Upper lobe of right lung (tissue), 1 donor: ENCODE data around the gene AGBL1. TPM values are rescaled to one million over a fixed set of nuclear protein-coding genes. Genes with fewer than 3 reads are reported as not detected.

Experiments used
- ATAC-seq: fragments of 200-7000 bp; cut with Tn5 transposase; one replicate; pipeline ENCODE4 v1.9.1; 2020; ENCODE audit warnings: mild to moderate bottlenecking, moderate library complexity
- DNase-seq: peaks from one replicate; pipeline ENCODE4 v3.0.0-alpha.2; 2020
- H3K27ac ChIP-seq: fragments of 200-600 bp; one replicate; pipeline ENCODE4 v1.8.0; 2022
- H3K27me3 ChIP-seq: fragments of 200-600 bp; one replicate; pipeline ENCODE4 v1.8.0; 2022; ENCODE audit warnings: mild to moderate bottlenecking
- H3K36me3 ChIP-seq: fragments of 200-600 bp; one replicate; pipeline ENCODE4 v1.8.0; 2022
- H3K4me1 ChIP-seq: fragments of 200-600 bp; one replicate; pipeline ENCODE4 v1.8.0; 2022
- H3K4me3 ChIP-seq: fragments of 200-600 bp; one replicate; pipeline ENCODE4 v1.8.0; 2022; ENCODE audit warnings: mild to moderate bottlenecking
- H3K9me3 ChIP-seq: fragments of 200-600 bp; one replicate; pipeline ENCODE4 v1.8.0; 2022
- intact Hi-C: fragments of 100-400 bp; cut with DNase I; formaldehyde crosslinking; loops from one replicate; pipeline ENCODE4 v1.11.0; 2022
- total RNA-seq: library from RNA; stranded (reverse); fragmentation: NEBNext Ultra II Directional; extraction: Animal tissue kit (Norgen Biotek cat#: 25700); gene quantifications from one replicate; pipeline ENCODE4 v1.2.1, GENCODE V29; 2021
- TF ChIP-seq, protein P1 (sequence below): fragments of 200-600 bp; IDR thresholded peaks from one replicate; pipeline ENCODE4 v1.8.0; 2022; ENCODE audit warnings: antibody characterized with exemption
- donor health status: DM: no; HTN: yes; CAD: no; lungs with severe emphysema.

Gene AGBL1
- total RNA-seq, 1 donor from 2014 or later = 6.5 TPM

DNA sequence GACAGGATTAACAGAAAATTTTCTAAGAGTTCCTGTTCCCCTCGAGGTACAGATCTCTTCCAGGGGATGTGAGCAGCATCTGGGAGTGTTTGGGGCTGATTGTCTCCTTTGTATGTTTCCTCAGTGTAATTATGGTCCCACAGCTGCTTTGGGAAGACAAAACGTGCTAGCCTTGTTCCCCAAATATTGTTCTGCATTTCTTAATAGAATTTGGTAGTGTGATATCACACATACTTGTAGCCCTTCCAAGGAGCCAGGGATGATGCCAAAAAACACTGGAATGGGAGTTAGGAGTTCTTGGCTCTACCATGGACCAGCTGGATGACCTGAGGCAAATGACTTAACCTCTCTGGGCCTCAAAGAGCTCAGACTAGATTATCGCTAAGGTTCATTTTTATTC, 19.0 kb upstream of the AGBL1 start:
- ATAC-seq (no peak), DNase-seq (no peak)
- Histone ChIP-seq H3K27ac (no peak overlapping the region), H3K4me1 (no peaks in the 10 kb centered on the region), H3K4me3 (no peak overlapping the region), H3K36me3 (no peaks in the 10 kb centered on the region), H3K9me3 (no peaks in the 10 kb centered on the region), H3K27me3 (no peaks in the 10 kb centered on the region)
- intact Hi-C loops = no loop called here
- TF ChIP-seq, protein P1, sequence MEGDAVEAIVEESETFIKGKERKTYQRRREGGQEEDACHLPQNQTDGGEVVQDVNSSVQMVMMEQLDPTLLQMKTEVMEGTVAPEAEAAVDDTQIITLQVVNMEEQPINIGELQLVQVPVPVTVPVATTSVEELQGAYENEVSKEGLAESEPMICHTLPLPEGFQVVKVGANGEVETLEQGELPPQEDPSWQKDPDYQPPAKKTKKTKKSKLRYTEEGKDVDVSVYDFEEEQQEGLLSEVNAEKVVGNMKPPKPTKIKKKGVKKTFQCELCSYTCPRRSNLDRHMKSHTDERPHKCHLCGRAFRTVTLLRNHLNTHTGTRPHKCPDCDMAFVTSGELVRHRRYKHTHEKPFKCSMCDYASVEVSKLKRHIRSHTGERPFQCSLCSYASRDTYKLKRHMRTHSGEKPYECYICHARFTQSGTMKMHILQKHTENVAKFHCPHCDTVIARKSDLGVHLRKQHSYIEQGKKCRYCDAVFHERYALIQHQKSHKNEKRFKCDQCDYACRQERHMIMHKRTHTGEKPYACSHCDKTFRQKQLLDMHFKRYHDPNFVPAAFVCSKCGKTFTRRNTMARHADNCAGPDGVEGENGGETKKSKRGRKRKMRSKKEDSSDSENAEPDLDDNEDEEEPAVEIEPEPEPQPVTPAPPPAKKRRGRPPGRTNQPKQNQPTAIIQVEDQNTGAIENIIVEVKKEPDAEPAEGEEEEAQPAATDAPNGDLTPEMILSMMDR = no peak

DNA sequence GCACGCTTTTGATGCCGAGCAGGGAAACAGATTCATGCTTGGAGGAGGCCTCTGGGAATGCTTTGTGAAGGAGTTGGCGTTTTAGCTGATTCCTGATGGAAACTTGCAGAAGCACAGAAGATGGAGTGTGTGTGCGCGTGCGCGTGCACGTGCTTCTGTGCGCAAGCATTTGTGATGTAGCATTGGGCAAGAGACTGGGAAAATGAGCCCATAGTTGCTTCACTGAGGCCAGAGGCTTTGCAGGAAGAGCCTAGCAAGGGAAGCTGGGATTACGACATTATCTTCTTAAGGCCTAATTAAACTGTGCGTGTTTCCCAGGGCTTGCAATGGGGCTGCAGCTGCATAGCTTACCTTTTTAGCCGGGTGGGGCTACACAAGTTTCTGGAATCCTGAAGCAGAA, 18.1 kb upstream of the AGBL1 start:
- no peak for DNase-seq
- Histone ChIP-seq H3K27me3 (no peaks in the 10 kb centered on the region), H3K4me3 (no peak overlapping the region), H3K4me1 (no peaks in the 10 kb centered on the region), H3K36me3 (no peaks in the 10 kb centered on the region), H3K27ac (no peak overlapping the region), H3K9me3 (no peaks in the 10 kb centered on the region)
- intact Hi-C loops = no loop called here
- no peak for ATAC-seq
- TF ChIP-seq, protein P1 = no peak

DNA sequence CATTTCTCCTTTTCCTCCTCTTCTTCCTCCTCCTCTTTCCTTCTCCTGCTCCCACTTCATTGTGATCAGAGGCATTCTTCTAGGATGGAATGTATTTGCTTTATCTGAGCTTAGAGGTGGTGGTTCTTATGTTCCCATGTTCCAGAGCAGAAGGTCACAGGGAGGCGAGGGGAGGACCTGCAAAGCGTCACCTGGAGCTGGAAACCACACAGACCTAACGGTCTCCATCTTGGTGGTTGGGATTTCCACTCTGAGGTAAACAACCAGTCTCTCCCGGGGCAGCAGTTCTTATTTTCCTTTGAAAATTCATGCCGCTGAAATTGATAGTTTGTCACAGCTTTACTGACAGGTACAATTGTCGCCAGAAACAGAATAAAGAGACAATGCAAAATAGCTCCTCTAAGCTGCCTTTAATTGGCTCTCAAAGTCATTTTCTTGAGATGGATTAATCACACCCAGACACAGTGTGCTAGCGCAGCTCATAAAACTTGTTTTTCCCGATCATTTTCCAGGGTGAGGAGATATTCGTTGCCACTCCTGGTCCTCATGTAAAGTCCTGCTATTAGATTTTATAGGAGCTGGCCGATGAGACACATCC, 16.9 kb upstream of the AGBL1 start:
- no peaks in the 10 kb centered on the region for H3K36me3 ChIP-seq
- no peak overlapping the region for H3K27ac ChIP-seq
- DNase-seq (no peak), ATAC-seq (no peak)
- intact Hi-C loops = no loop called here
- TF ChIP-seq, protein P1 = no peak
- no peak overlapping the region for H3K4me3 ChIP-seq
- H3K9me3 ChIP-seq = no peaks in the 10 kb centered on the region
- H3K4me1 ChIP-seq = no peaks in the 10 kb centered on the region
- no peaks in the 10 kb centered on the region for H3K27me3 ChIP-seq

DNA sequence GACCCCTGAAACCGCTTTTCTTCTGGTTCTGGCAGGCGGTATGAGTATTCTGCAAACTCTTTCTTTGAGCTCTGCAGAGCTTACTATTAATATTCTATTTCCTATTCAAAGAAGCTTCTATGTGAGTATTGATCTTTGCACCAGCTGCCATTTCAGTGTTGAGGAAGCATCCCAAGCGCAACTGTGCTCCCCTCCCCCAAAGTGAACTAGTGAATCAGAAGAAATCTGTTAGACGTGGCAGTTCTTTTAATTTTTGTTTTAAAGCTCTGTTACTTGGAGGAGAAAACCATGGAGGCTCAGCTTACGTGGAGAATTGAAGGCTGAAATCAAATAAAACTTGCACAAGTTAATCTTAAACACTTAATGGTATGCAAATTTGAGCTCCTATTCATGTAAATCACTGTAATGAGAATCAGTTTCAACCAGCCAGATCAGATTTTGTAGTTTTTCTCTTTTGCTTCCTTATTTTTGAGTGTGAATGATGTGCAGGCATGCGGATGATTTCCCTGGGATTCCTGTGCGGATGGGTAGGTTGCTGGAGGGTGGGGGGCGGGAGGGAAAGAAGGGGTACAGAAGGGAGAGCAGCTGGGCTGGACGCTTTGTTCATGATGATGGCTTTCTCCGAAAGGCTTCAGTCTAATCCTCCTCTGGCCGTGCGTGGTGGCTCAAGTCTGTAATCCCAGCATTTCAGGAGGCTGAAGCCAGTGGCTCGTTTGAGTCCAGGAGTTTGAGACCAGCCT, 16.1 kb upstream of the AGBL1 start:
- ATAC-seq = no peak
- intact Hi-C loops = no loop called here
- no peak for DNase-seq
- Histone ChIP-seq H3K27me3 (no peaks in the 10 kb centered on the region), H3K36me3 (no peaks in the 10 kb centered on the region), H3K4me1 (no peaks in the 10 kb centered on the region), H3K9me3 (no peaks in the 10 kb centered on the region), H3K4me3 (no peak overlapping the region), H3K27ac (no peak overlapping the region)
- TF ChIP-seq, protein P1 = no peak

DNA sequence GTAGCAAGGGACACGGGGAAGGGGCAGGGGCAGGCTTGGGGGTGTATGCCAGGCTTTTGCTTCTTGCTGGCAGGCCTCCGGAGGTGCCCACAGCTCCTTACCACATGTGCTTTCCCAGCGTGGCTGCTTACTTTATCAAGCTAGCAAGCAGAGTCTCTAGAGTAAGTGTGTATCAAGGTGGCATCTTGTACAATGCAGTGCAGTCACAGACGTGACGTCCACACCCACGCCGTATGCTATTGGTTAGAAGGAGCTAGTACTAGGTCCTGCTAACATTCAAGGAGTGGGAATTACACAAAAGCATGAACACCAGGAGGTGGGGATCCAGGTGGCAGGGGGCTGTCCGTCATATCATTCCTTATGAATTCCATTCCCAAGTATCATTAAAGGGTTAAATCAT, 15.3 kb upstream of the AGBL1 start:
- no peaks in the 10 kb centered on the region for H3K36me3 ChIP-seq
- H3K9me3 ChIP-seq = no peaks in the 10 kb centered on the region
- H3K4me3 ChIP-seq = no peak overlapping the region
- no peak for ATAC-seq
- no peak for DNase-seq
- intact Hi-C loops = no loop called here
- no peaks in the 10 kb centered on the region for H3K27me3 ChIP-seq
- TF ChIP-seq, protein P1 = no peak
- no peak overlapping the region for H3K27ac ChIP-seq
- no peaks in the 10 kb centered on the region for H3K4me1 ChIP-seq
